H9 (cell line): ENCODE results near the gene APOBEC3B. TPM values are rescaled to one million over a fixed set of nuclear protein-coding genes. Genes with fewer than 3 reads are reported as not detected.

ENCODE experiments used
- DNase-seq: peaks from one replicate; pipeline ENCODE4 v3.0.0-alpha.2; 2017
- H2AFZ ChIP-seq: one replicate; pipeline ENCODE4 v1.6.1; 2013; ENCODE audit warnings: mild to moderate bottlenecking, low read length, control low read depth, moderate library complexity
- H2AK5ac ChIP-seq: 2 replicates; pipeline ENCODE4 v1.6.1; 2013; ENCODE audit warnings: low read length, control low read depth, mixed read lengths; ENCODE audit not compliant: insufficient read length
- H2BK120ac ChIP-seq: one replicate; pipeline ENCODE4 v1.6.1; 2013; ENCODE audit warnings: low read depth, mild to moderate bottlenecking, low read length, control low read depth, inconsistent platforms; ENCODE audit not compliant: poor library complexity, severe bottlenecking
- H2BK12ac ChIP-seq: 2 replicates; pipeline ENCODE4 v1.6.1; 2013; ENCODE audit warnings: low read length, control low read depth, mixed read lengths, low read depth; ENCODE audit not compliant: insufficient read length
- H2BK15ac ChIP-seq: 2 replicates; pipeline ENCODE4 v1.6.1; 2013; ENCODE audit warnings: low read depth, low read length, control low read depth
- H2BK20ac ChIP-seq: one replicate; pipeline ENCODE4 v1.6.1; 2013; ENCODE audit warnings: low read depth, mild to moderate bottlenecking, low read length, control low read depth, inconsistent platforms; ENCODE audit not compliant: poor library complexity, severe bottlenecking
- H2BK5ac ChIP-seq: 2 replicates; pipeline ENCODE4 v1.6.1; 2013; ENCODE audit warnings: low read length, control low read depth, mixed read lengths; ENCODE audit not compliant: insufficient read length
- H3K14ac ChIP-seq: 2 replicates; pipeline ENCODE4 v1.6.1; 2013; ENCODE audit warnings: low read length, control low read depth; ENCODE audit not compliant: insufficient read depth
- H3K18ac ChIP-seq: 2 replicates; pipeline ENCODE4 v1.6.1; 2013; ENCODE audit warnings: low read depth, mild to moderate bottlenecking, mixed read lengths, low read length, control low read depth; ENCODE audit not compliant: insufficient read length
- H3K23ac ChIP-seq: 2 replicates; pipeline ENCODE4 v1.6.1; 2013; ENCODE audit warnings: low read length, control low read depth, mixed read lengths, low read depth; ENCODE audit not compliant: insufficient read length
- H3K23me2 ChIP-seq: 2 replicates; pipeline ENCODE4 v1.6.1; 2013; ENCODE audit warnings: low read depth, mild to moderate bottlenecking, mixed read lengths, low read length, control low read depth; ENCODE audit not compliant: insufficient read length, poor library complexity, severe bottlenecking
- H3K27ac ChIP-seq: 2 replicates; pipeline ENCODE4 v1.5.1; 2013; ENCODE audit warnings: low read length, control low read depth, mixed read lengths, low read depth; ENCODE audit not compliant: insufficient read length
- H3K27me3 ChIP-seq: 2 replicates; pipeline ENCODE4 v1.6.1; 2013; ENCODE audit warnings: low read length, control low read depth, inconsistent platforms; ENCODE audit not compliant: insufficient read depth
- H3K4ac ChIP-seq: 2 replicates; pipeline ENCODE4 v1.6.1; 2013; ENCODE audit warnings: low read depth, mild to moderate bottlenecking, control low read depth, inconsistent platforms, low read length, moderate library complexity
- H3K4me1 ChIP-seq: 2 replicates; pipeline ENCODE4 v1.6.1; 2013; ENCODE audit warnings: low read length, control low read depth, inconsistent platforms; ENCODE audit not compliant: insufficient read depth
- H3K4me2 ChIP-seq: 2 replicates; pipeline ENCODE4 v1.6.1; 2013; ENCODE audit warnings: low read length, control low read depth, mixed read lengths; ENCODE audit not compliant: insufficient read length, insufficient read depth
- H3K56ac ChIP-seq: 2 replicates; pipeline ENCODE4 v1.6.1; 2013; ENCODE audit warnings: low read depth, mild to moderate bottlenecking, mixed read lengths, low read length, control low read depth; ENCODE audit not compliant: insufficient read length
- H3K79me1 ChIP-seq: 2 replicates; pipeline ENCODE4 v1.6.1; 2013; ENCODE audit warnings: low read depth, mild to moderate bottlenecking, moderate library complexity, low read length, control low read depth, inconsistent platforms; ENCODE audit not compliant: insufficient read depth, poor library complexity, severe bottlenecking
- H3K79me2 ChIP-seq: 2 replicates; pipeline ENCODE4 v1.6.1; 2013; ENCODE audit warnings: low read length, control low read depth, inconsistent platforms; ENCODE audit not compliant: insufficient read depth
- H3K9ac ChIP-seq: 2 replicates; pipeline ENCODE4 v1.6.1; 2013; ENCODE audit warnings: low read length, control low read depth, mixed read lengths; ENCODE audit not compliant: insufficient read length; ENCODE audit errors: extremely low read depth
- H3K9me3 ChIP-seq: one replicate; pipeline ENCODE4 v1.6.1; 2013; ENCODE audit warnings: low read depth, low read length, inconsistent platforms; ENCODE audit not compliant: control insufficient read depth
- H3T11ph ChIP-seq: one replicate; pipeline ENCODE4 v1.6.1; 2013; ENCODE audit warnings: mild to moderate bottlenecking, low read length, control low read depth, inconsistent platforms
- H4K20me1 ChIP-seq: one replicate; pipeline ENCODE4 v1.6.1; 2013; ENCODE audit not compliant: control insufficient read depth, insufficient read length, insufficient read depth
- H4K5ac ChIP-seq: 2 replicates; pipeline ENCODE4 v1.6.1; 2013; ENCODE audit warnings: low read depth, mild to moderate bottlenecking, mixed read lengths, low read length, control low read depth; ENCODE audit not compliant: insufficient read length
- H4K8ac ChIP-seq: replicated peaks from 2 replicates; pipeline ENCODE4 v1.6.1; 2013; ENCODE audit warnings: low read length, control low read depth, mixed read lengths, low read depth; ENCODE audit not compliant: insufficient read length
- H4K91ac ChIP-seq: 2 replicates; pipeline ENCODE4 v1.6.1; 2013; ENCODE audit warnings: low read depth, mild to moderate bottlenecking, moderate library complexity, mixed read lengths, low read length, control low read depth; ENCODE audit not compliant: insufficient read length
- H3K27ac Mint-ChIP-seq, 3 experiments: 2 replicates in 2 of 3; 3 replicates in 1 of 3; pipeline ENCODE4 v1.8.0; 2020 to 2021; ENCODE audit warnings: mixed read lengths in 3 of 3, mild to moderate bottlenecking in 1 of 3, moderate library complexity in 1 of 3
- H3K27me3 Mint-ChIP-seq: 2 replicates; pipeline ENCODE4 v1.8.0; 2021; ENCODE audit warnings: low read depth, mild to moderate bottlenecking, moderate library complexity, mixed read lengths
- H3K36me3 Mint-ChIP-seq, 3 experiments: 2 replicates in 2 of 3; 3 replicates in 1 of 3; pipeline ENCODE4 v1.8.0; 2020 to 2021; ENCODE audit warnings: low read depth in 3 of 3, mixed read lengths in 3 of 3; ENCODE audit not compliant: insufficient read depth in 1 of 3
- H3K4me1 Mint-ChIP-seq, 2 experiments: 2 replicates each; pipeline ENCODE4 v1.8.0; 2020; ENCODE audit warnings: mixed read lengths in 2 of 2
- H3K4me3 Mint-ChIP-seq, 2 experiments: 2 replicates in 1 of 2; 3 replicates in 1 of 2; pipeline ENCODE4 v1.8.0; 2020 to 2021; ENCODE audit warnings: mild to moderate bottlenecking in 2 of 2, mixed read lengths in 2 of 2, moderate library complexity in 1 of 2
- H3K9me3 Mint-ChIP-seq, 2 experiments: 2 replicates in 1 of 2; 3 replicates in 1 of 2; pipeline ENCODE4 v1.8.0; 2020; ENCODE audit warnings: mild to moderate bottlenecking in 2 of 2, mixed read lengths in 2 of 2, moderate library complexity in 1 of 2
- CTCF ChIP-seq: fragments of 200-600 bp; sonication (generic); conservative IDR thresholded peaks from 3 replicates; pipeline ENCODE4 v1.8.0; 2021; ENCODE audit warnings: antibody characterized with exemption, mild to moderate bottlenecking
- WGBS: extraction: QIAGEN DNeasy Blood & Tissue Kit; methylation state at CpG from one replicate; pipeline ENCODE4 v1.1.7; 2013; ENCODE audit warnings: missing lambda C conversion rate, low lambda C conversion rate, mixed read lengths; ENCODE audit not compliant: insufficient read length; ENCODE audit errors: extremely low coverage; 5-methylcytosine and 5-hydroxymethylcytosine counted together
- total RNA-seq: library from RNA; stranded (reverse); gene quantifications from 2 replicates; pipeline ENCODE4 v1.2.1, GENCODE V29; 2021

APOBEC3B gene
- total RNA-seq, 1 experiment from 2014 or later, result 29.0 TPM

- Histone ChIP-seq H3K9me3 (no peaks in the 10 kb centered on the region), H2BK20ac (no peak overlapping the region), H3T11ph (no peak overlapping the region), H3K79me2 (no peaks in the 10 kb centered on the region), H4K8ac (no peak overlapping the region), H3K14ac (no peak overlapping the region), H2BK15ac (no peak overlapping the region), H3K79me1 (no peaks in the 10 kb centered on the region), H3K4me2 (no peak overlapping the region), H4K91ac (no peak overlapping the region), H3K23ac (no peak overlapping the region), H2AK5ac (no peak overlapping the region), H4K20me1 (no peaks in the 10 kb centered on the region), H3K27me3 (no peaks in the 10 kb centered on the region), H3K18ac (no peak overlapping the region), H4K5ac (no peak overlapping the region), H2BK120ac (no peak overlapping the region), H2BK5ac (no peak overlapping the region), H2BK12ac (no peak overlapping the region), H3K4ac (no peak overlapping the region), H3K23me2 (no peaks in the 10 kb centered on the region), H3K27ac (no peak overlapping the region), H3K56ac (no peak overlapping the region), H2AFZ (no peak overlapping the region), H3K4me1 (no peaks in the 10 kb centered on the region), H3K9ac (no peak overlapping the region)
- Mint-ChIP-seq H3K4me3 (no peak overlapping the region), H3K4me1 (peaks cover 6 to 9% of the 10 kb centered on the region in 2 experiments), H3K27me3 (peaks cover 30% of the 10 kb centered on the region), H3K27ac (no peak overlapping the region), H3K9me3 (peaks cover 12 to 15% of the 10 kb centered on the region in 2 experiments), H3K36me3 (peaks cover 2 to 6% (median 2%) of the 10 kb centered on the region in 3 experiments; a peak in 5 of 7 replicates)
- no peak for TF ChIP-seq CTCF
- WGBS, result no CpG with 5 or more reads among the region's 5 CpGs
- no peak for DNase-seq
Observed at GRCh38 chr22:38971202-38971601, 10.9 kb upstream of the APOBEC3B start.
